NCI-H69 (cell line): Measurements from ENCODE around the gene GXYLT2.
"Not testable (repeated sequence)": the region's sequence is repeated elsewhere in the genome, so short reads cannot be mapped to it uniquely, and the experiment has no call there.

Experiments used
- DNase-seq: peaks from one replicate; lab custom pipeline; 2025; lab: John Stamatoyannopoulos, UW

The GXYLT2 gene

DNA sequence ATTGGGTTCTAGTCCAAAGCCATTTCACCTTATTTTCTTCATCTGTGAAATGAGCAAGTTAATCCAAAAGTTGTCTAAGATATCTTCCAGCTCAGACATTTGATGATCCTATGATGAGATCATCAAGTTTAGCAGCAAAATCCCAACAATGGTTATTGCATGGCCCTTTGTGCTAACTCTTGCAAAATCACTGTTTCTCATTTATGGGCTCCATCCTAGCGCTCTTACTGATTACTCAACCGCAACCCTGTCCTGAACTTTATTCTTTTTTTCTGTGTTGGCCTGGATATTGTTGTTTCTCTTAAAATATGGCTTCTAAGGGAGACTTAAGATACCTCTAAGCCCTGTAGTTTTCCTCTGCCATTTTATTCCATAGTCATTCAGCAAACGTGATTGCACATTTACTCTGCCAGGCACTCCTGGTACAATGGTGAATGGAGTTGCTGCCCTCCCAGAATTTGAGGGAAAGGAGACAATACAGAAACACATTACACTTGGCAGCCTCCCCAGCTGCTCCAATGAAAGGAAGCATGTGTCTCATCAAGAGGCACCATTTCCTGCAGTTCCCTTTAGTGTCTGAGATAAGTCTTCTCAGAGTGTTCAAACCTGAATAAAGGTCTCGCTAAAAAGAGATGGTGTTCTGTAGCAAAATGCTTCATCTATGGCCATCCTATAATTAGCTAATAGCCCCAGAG, 4.4 kb downstream of the GXYLT2 start:
- DNase-seq: peak; percentile 72

GRCh38 chr3:72892870-72893269, 5.0 kb downstream of the GXYLT2 start:
- peak; percentile 46 for DNase-seq

- DNase-seq: no peak
These were observed 7.2 kb downstream of the GXYLT2 start for GRCh38 chr3:72894976-72895552.

DNA sequence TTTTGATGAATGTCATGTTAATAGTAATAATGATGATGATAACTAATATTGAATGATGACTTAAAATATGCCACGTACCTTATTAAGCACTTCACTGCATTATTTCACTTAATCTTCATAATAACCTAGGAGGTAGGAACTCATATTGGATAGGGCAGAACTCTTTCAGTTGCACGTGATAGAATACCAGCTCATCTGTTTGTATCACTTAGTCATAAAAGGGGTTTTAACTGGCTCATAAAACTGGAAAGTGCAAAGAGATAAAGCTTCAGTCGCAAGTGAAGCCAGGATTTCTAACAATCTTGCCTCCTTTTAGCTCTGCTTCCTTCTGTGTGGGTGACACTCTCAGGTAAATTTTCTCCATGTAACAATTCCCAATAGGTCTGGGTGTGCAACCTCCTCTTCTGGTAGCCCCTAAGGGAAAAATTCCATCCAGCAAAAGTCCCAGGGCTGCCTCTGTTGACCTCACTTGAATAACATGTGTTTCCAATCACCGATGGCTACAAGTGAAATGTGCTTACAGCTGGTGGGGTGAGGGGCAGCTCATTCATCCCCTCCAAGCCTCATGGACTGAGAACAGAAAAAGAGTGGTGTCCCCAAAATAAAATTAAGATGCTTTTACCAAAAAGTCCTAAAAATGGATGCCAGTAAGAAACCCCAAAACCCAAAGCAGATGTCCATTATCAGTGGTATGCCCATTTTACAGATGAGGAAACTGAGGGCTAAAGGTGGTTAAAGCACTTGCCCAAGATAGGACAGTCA, 9.3 kb downstream of the GXYLT2 start:
- no peak for DNase-seq

GRCh38 chr3:72897758-72898007, 9.8 kb downstream of the GXYLT2 start:
- DNase-seq: no peak

GRCh38 chr3:72899349-72899765, 11.5 kb downstream of the GXYLT2 start:
- DNase-seq: no peak

DNA sequence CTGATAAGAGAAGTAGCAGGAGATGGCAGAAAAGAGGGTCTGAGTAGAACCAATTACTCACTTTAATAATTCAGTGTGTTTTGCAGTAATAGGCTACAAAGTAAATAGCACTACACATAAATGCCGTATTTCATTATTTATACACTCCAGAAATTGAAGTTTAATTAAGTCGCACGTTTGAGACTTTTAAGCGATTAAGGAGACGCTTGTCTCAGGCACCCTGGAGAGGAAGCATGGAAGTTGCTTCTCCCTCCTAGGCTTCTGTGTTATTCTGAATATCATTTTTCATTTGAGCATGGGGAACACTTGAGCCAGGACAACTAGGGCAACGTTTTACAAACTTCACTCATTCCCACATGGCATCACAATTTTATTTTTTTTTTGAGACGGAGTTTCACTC, 12.2 kb downstream of the GXYLT2 start:
- DNase-seq: no peak

DNA sequence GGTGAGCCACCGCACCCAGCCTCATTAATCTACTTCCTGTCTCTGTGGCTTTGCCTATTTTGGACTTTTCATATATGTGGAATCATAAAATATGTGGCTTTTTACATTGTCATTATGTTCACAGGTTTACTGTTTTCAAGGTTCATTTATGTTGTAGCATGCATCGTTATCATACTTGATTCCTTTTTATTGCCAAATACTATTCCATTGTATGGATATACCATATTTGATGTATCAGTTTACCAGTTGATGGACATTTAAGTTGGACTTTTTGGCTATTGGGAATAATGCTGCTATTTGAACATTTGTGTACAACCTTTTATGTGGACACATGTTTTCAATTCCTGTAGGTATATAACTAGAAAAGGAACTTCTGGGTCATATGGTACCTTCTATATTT, 14.0 kb downstream of the GXYLT2 start:
- no peak for DNase-seq

DNA sequence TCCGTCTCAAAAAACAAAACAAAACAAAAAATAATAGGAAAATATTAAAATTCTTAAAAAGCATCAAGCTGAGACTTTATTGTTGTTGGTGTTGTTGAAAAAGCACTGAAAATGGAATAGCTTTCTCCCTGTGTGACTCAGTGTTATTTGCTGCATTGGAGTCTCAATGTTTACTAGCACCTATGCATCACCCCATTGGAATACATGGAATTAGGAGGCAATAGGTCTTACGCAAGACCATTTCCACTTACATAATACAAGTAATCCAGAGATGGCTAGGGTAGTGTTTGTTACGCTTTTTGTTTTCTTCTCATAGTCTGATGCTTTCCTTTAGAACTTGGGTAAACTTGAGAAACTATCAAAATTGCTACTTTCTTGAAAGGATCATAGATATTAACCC, 15.2 kb downstream of the GXYLT2 start:
- DNase-seq: no peak

- DNase-seq: peak; percentile 20
These were observed 16.3 kb downstream of the GXYLT2 start for GRCh38 chr3:72904163-72904562.

DNA sequence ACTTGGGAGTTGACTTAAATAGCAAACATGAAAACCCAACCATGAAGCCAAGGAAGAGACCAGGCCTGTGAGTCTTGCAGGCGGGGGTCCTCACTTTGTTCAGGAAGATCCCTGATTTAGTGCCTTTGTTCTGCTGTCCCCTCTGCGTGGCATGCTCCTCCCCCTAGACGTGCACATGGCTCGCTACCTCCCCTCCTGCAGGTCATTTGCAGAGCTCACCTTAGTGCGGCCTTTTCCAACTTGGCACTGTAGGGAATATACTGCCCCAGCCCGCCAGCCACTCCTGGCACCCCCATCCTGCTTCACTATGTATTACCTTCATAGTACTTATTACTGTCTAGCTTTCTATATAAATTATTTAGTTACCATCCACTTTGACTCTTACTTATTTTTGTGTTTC, 18.3 kb downstream of the GXYLT2 start:
- no peak for DNase-seq

DNA sequence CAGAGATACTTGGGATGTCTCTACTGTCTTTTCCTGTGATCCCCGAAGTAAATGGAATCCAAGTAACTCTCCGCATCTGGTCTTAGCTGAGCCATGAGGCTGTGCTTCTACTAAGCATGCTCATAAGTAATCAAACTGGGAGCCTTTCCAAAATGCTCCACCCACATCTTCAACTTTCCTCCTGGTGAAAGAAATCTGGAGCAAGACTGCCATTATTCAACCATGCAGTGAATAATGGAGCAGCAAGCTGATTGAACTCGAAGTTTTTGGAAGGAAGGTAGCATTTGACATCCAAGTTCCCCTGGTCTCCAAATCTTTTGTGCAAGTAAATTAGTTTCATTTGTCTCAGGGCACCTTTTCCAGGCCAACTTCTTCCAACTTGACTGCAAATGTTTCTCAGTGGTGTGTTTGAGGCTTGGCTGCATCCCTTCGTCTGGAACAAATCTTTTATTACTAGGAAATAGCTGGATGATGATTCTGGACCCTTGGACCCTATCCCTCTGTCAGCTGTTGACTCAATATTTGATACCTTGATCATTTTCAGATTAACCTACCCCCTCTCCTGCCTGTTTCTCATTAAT, 19.4 kb downstream of the GXYLT2 start:
- DNase-seq: no peak

DNA sequence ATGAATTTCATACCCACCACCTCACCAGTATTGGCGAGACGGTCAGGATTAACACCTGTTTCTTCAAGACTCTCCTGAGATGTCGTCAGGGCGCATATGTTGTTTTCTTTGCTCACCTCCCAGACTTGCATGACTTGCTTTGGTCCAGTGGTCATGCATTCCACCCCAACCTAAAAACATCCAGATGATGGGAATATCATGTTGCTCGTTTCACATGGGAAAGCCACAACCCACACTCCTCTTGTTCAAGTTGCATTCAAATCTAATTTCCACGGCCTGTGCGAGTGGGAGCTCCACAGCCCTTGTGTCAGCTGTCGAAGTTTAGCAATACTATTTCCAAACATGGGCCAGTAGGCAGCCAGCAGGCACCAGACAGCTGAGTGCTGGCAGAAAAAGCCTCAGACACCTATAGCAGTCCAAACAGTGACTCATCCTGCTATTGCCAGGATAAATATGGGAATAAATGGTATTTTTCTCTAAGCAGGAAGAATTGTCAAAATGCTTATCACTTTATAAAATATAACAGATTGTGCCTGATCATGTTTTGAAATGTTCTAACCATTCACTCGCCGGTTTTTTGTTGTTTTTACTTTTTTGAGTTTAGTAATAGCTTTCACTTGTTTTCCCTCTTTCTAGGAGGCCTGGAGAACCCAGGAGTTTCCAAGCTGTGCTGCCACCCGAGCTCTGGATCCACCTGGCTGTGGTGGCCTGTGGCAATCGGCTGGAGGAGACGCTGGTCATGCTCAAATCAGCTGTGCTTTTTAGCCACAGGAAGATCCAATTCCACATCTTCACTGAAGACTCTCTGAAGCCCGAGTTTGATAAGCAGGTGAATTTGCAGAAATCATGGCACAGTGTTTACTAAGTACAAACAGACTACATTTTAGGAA, 20.1 kb downstream of the GXYLT2 start:
- DNase-seq: no peak

GRCh38 chr3:72909591-72909990, 21.7 kb downstream of the GXYLT2 start:
- DNase-seq: no peak

DNA sequence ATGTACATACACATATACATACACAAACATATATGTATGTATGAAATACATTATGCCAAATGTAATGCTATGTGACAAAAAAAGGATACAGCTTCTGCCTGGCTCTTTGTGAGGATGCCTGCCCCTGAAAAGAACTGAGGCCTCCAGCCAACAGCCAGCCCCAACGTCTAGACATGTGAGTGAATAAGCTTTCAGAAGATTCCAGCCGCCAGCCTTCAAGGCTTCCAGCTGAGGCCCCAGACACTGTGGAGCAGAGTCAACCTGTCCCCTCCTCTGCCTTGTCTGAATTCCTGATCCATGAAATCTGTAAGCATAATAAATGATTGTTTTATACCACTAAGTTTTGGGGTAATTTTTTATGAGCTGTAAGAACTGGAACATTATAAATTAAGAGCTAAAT, 24.7 kb downstream of the GXYLT2 start:
- no peak for DNase-seq

DNA sequence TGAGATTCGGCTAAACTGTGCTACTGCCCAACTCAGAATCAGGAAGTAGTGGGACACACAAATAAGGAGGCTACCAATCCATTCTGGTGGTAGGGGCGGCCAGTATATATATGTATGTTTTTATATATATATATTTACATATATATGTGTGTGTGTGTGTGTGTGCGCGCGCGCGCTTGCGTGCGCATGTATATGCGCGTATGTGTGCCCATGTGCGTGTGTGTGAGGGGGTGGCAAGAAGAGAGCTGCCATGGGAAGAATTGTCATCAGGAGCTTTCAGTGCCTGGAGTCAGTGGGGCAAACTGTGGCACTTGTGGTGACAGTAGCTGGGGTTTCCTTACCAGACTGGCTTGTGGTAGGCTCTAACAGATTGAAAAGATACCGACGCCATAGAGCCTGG, 26.5 kb downstream of the GXYLT2 start:
- DNase-seq: no peak

DNA sequence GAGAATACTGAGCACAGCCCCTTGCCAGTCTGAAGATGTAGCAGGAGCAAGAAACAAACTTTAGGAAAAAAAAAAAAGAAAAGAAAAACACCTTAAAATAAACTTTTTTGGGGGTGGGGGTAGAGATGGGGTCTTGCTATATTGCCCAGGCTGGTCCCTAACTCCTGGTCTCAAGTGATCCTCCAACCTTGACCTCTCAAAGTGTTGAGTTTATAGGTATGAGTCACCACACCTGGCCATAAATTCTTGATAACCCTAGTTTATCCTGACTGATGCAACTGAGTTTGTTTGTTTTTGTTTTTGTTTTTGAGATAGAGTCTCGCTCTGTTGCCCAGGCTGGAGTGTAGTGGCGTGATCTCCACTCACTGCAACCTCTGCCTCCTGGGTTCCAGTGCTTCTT, 28.4 kb downstream of the GXYLT2 start:
- DNase-seq: no peak

GRCh38 chr3:72919520-72919919, 31.7 kb downstream of the GXYLT2 start:
- DNase-seq: no peak

- DNase-seq: no peak
These were observed 36.2 kb downstream of the GXYLT2 start for GRCh38 chr3:72924055-72924454.

DNA sequence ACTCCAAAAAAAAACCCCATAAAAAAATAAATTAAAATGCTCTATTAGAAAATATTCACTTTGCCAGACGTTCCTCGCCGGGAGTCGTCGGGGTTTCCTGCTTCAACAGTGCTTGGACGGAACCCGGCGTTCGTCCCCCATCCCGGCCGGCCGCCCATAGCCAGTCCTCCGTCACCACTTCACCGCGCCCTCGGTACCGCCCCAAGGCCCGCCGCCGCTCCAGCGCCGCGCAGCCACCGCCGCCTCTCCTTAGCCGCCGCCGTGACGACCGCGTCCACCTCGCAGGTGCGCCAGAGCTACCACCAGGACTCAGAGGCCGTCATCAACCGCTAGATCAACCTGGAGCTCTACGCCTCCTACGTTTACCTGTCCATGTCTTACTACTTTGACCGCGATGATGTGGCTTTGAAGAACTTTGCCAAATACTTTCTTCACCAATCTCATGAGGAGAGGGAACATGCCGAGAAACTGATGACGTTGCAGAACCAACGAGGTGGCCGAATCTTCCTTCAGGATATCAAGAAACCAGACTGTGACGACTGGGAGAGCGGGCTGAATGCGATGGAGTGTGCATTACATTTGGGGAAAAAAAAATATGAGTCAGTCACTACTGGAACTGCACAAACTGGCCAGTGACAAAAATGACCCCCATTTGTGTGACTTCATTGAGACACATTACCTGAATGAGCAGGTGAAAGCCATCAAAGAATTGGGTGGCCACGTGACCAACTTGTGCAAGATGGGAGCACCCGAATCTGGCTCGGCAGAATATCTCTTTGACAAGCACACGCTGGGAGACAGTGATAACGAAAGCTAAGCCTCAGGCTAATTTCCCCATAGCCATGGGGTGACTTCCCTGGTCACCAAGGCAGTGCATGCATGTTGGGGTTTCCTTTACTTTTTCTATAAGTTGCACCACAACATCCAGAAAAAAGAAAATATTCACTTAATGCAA, 41.2 kb downstream of the GXYLT2 start:
- DNase-seq: not testable (repeated sequence)

DNA sequence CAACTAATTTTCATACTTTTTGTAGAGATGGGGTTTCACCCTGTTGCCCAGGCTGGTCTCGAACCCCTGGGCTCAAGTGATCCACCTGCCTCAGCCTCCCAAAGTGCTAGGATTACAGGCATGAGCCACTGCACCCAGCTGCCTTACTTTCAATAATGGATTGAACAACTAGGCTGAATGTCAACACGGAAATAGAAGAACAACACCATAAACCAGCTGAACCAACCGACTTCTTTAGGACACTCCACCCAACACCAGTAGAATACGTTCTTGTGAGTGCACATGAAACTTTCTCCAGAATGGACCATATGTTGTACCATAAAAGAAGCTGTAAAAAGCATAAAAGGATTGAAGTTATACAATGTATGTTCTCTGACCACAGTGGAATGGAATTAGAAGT, 42.9 kb downstream of the GXYLT2 start:
- DNase-seq: no peak
